ENCODE measurements around the gene RALGAPA2. TPM values are rescaled to one million over a fixed set of nuclear protein-coding genes. Genes with fewer than 3 reads are reported as not detected.

The RALGAPA2 gene
- total and polyA plus RNA-seq, 2 experiments from 2014 or later = 13.1 to 43.4 TPM

- TF ChIP-seq, protein P1, sequence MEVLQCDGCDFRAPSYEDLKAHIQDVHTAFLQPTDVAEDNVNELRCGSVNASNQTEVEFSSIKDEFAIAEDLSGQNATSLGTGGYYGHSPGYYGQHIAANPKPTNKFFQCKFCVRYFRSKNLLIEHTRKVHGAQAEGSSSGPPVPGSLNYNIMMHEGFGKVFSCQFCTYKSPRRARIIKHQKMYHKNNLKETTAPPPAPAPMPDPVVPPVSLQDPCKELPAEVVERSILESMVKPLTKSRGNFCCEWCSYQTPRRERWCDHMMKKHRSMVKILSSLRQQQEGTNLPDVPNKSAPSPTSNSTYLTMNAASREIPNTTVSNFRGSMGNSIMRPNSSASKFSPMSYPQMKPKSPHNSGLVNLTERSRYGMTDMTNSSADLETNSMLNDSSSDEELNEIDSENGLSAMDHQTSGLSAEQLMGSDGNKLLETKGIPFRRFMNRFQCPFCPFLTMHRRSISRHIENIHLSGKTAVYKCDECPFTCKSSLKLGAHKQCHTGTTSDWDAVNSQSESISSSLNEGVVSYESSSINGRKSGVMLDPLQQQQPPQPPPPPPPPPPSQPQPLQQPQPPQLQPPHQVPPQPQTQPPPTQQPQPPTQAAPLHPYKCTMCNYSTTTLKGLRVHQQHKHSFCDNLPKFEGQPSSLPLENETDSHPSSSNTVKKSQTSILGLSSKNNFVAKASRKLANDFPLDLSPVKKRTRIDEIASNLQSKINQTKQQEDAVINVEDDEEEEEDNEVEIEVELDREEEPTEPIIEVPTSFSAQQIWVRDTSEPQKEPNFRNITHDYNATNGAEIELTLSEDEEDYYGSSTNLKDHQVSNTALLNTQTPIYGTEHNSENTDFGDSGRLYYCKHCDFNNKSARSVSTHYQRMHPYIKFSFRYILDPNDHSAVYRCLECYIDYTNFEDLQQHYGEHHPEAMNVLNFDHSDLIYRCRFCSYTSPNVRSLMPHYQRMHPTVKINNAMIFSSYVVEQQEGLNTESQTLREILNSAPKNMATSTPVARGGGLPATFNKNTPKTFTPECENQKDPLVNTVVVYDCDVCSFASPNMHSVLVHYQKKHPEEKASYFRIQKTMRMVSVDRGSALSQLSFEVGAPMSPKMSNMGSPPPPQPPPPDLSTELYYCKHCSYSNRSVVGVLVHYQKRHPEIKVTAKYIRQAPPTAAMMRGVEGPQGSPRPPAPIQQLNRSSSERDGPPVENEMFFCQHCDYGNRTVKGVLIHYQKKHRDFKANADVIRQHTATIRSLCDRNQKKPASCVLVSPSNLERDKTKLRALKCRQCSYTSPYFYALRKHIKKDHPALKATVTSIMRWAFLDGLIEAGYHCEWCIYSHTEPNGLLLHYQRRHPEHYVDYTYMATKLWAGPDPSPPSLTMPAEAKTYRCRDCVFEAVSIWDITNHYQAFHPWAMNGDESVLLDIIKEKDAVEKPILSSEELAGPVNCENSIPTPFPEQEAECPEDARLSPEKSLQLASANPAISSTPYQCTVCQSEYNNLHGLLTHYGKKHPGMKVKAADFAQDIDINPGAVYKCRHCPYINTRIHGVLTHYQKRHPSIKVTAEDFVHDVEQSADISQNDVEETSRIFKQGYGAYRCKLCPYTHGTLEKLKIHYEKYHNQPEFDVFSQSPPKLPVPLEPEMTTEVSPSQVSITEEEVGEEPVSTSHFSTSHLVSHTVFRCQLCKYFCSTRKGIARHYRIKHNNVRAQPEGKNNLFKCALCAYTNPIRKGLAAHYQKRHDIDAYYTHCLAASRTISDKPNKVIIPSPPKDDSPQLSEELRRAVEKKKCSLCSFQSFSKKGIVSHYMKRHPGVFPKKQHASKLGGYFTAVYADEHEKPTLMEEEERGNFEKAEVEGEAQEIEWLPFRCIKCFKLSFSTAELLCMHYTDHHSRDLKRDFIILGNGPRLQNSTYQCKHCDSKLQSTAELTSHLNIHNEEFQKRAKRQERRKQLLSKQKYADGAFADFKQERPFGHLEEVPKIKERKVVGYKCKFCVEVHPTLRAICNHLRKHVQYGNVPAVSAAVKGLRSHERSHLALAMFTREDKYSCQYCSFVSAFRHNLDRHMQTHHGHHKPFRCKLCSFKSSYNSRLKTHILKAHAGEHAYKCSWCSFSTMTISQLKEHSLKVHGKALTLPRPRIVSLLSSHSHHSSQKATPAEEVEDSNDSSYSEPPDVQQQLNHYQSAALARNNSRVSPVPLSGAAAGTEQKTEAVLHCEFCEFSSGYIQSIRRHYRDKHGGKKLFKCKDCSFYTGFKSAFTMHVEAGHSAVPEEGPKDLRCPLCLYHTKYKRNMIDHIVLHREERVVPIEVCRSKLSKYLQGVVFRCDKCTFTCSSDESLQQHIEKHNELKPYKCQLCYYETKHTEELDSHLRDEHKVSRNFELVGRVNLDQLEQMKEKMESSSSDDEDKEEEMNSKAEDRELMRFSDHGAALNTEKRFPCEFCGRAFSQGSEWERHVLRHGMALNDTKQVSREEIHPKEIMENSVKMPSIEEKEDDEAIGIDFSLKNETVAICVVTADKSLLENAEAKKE (CRISPR knock-in tag; IDR thresholded peaks at IDR 0.05) = no peak
- TF ChIP-seq JUNB (IDR thresholded peaks at IDR 0.05; ENCODE audit: unreplicated experiment) = no peak
- TF ChIP-seq STAT1 (IDR thresholded peaks at IDR 0.05; ENCODE audit: unreplicated experiment) = no peak
- TF ChIP-seq POLR2AphosphoS5 (IDR thresholded peaks at IDR 0.05; ENCODE audit: low read depth) = no peak
These were observed 320.7 kb downstream of the RALGAPA2 start (continued) for GRCh38 chr20:20391766-20392165.

DNA sequence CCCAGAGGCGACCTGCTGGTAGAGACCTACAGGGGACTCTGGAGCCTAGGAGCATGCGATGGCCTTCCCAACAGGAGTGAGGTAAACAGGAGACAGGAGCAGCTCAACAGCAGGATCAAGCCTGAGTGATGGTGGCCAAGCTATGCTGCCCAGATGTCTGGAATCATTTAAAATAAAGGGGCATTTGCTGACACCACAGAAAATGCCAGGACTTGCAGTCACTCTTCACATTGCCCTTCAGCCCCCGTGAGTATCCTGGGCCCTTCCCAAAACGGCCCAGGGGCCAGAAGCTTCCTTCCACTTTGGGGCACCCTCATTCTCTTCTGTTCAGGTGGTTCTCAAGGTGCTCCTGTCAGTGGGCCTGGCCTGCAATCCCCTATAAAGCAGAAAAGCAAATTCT, 321.3 kb downstream of the RALGAPA2 start:
- Mint-ChIP-seq H3K4me1 (peaks cover 17% of the 10 kb centered on the region), H3K27ac (no peak overlapping the region), H3K4me3 (no peak overlapping the region), H3K36me3 (ENCODE audit: low read depth) (no peaks in the 10 kb centered on the region; the same call in 2 of the 3 replicates), H3K9me3 (no peaks in the 10 kb centered on the region), H3K27me3 (ENCODE audit: insufficient read depth, low read depth, poor library complexity) (peaks cover 4% of the 10 kb centered on the region)
- ATAC-seq (no peak), DNase-seq (ENCODE audit: low spot score) (no peak)
- Histone ChIP-seq H3K27me3 (ENCODE audit: insufficient read depth) (no peaks in the 10 kb centered on the region), H3K4me1 (ENCODE audit: insufficient read depth) (no peaks in the 10 kb centered on the region), H2AFZ (no peak overlapping the region), H3K4me2 (no peak overlapping the region), H4K20me1 (replicated peaks; ENCODE audit: insufficient read depth) (no peaks in the 10 kb centered on the region), H3K4me3 (no peak overlapping the region), H3K36me3 (ENCODE audit: insufficient read depth) (no peaks in the 10 kb centered on the region), H3F3A (replicated peaks; ENCODE audit: low read depth) (no peaks in the 10 kb centered on the region), H3K79me2 (replicated peaks; ENCODE audit: insufficient read depth) (no peaks in the 10 kb centered on the region), H3K27ac (ENCODE audit: low read depth) (no peak overlapping the region), H3K9me2 (ENCODE audit: insufficient read depth) (no peaks in the 10 kb centered on the region)
- TF ChIP-seq EZH2phosphoT487 (IDR thresholded peaks at IDR 0.05; ENCODE audit: unreplicated experiment) (no peak), ZNF331 (CRISPR knock-in tag; IDR thresholded peaks at IDR 0.05; ENCODE audit: low read depth) (no peak), CREB1 (CRISPR knock-in tag; IDR thresholded peaks at IDR 0.05; ENCODE audit: low read depth) (no peak), CTCF (conservative IDR thresholded peaks at IDR 0.05; ENCODE audit: low read depth in 2 of 2) (no peak), ZNF114 (CRISPR knock-in tag; IDR thresholded peaks at IDR 0.05) (no peak), NANOG (IDR thresholded peaks at IDR 0.05; ENCODE audit: borderline replicate concordance) (no peak), REST (IDR thresholded peaks at IDR 0.05; ENCODE audit: unreplicated experiment) (no peak), ETS1 (IDR thresholded peaks at IDR 0.05) (no peak), JUNB (IDR thresholded peaks at IDR 0.05; ENCODE audit: unreplicated experiment) (no peak), EZH2 (IDR thresholded peaks at IDR 0.05; ENCODE audit: low read depth, unreplicated experiment) (no peak)
